ENCODE data around the gene OPN4.

DNA sequence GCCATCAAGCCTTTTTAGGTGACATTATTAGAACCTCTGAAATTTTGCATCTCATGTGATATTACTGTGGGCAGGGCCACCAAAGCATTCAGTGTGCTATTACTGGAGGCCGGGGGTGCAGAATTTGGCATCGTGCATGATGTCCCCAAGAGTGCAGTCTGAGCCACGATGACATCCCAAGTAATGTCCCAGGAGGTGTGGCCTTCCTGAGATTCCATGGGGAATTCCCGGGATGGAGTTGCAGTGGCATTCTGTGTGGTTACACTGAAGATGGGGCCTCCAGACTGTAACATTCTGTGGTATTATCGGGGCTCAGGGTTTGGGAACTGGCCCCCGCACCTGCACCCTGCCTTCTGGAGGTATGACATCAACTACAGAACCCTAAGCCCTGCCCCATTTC is 23.0 kb downstream of the OPN4 start:
- TF ChIP-seq, protein P1, sequence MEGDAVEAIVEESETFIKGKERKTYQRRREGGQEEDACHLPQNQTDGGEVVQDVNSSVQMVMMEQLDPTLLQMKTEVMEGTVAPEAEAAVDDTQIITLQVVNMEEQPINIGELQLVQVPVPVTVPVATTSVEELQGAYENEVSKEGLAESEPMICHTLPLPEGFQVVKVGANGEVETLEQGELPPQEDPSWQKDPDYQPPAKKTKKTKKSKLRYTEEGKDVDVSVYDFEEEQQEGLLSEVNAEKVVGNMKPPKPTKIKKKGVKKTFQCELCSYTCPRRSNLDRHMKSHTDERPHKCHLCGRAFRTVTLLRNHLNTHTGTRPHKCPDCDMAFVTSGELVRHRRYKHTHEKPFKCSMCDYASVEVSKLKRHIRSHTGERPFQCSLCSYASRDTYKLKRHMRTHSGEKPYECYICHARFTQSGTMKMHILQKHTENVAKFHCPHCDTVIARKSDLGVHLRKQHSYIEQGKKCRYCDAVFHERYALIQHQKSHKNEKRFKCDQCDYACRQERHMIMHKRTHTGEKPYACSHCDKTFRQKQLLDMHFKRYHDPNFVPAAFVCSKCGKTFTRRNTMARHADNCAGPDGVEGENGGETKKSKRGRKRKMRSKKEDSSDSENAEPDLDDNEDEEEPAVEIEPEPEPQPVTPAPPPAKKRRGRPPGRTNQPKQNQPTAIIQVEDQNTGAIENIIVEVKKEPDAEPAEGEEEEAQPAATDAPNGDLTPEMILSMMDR (IDR thresholded peaks at IDR 0.05), result no peak
- TF ChIP-seq EZH2 (IDR thresholded peaks at IDR 0.05) (no peak), EZH2phosphoT487 (IDR thresholded peaks at IDR 0.05) (no peak)
